Activated CD4-positive, alpha-beta T cell treated with anti-CD3 and anti-CD28 coated beads, Interleukin-2, amount 50 U/mL, for 24 hours (primary cell): ENCODE data around the gene CHRM1.

Experiments used
- DNase-seq, 2 donors: peaks; one replicate each; pipeline ENCODE4 v3.0.0-alpha.2; 2020; ENCODE audit warnings: low read depth in 1 of 2, low spot score in 1 of 2

Gene CHRM1

DNA sequence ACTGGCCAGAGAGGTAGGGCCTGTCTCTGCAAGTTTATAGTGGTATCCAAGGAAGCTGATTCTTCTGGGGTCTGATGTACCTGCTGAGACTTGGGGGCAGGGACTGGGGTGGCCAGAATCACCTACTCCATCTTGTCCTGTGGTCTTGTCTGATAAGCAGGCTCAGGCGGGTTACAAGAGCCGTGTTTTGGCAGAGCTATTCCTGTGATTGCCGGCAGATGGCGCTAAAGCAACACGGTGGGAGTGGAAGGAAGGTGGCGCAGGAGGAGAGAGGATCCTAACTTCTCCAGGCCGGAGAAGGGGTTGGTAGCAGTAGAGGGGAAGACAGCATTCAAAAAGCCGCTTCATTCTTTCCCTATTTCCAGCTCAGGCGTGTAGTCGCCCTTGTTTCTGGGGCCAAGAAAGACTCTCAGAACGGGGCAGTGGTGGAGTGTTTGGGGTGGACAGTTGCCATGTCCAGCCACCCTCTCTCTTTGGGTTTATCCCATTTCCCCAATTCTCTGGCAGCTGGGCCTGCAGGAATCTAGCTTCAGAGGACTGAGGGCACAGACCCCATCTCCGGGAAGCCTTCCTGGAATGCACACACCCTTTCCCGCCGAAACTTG lies 15.1 kb downstream of the CHRM1 start:
- peak; percentile 74 to 75 for DNase-seq

DNA sequence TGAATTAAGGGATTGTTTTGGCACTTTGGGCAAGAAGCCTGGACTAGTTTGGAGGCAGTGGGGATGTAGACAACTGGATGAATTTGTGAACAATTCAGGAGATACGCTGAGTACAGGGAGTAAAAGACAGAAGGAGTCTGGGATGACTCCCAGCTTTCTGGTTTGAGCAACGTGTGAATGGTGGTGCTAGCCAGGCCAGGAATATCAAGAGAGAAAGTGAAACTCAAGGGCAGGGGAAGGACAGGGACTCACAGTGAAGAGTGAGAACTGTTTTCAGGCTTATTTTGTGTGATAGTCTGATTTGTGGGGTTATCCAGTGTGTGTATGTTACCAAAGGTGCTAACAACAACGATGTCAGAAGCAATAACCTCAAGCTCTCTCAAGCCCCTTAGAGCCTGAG lies 15.9 kb downstream of the CHRM1 start:
- DNase-seq = no peak

DNA sequence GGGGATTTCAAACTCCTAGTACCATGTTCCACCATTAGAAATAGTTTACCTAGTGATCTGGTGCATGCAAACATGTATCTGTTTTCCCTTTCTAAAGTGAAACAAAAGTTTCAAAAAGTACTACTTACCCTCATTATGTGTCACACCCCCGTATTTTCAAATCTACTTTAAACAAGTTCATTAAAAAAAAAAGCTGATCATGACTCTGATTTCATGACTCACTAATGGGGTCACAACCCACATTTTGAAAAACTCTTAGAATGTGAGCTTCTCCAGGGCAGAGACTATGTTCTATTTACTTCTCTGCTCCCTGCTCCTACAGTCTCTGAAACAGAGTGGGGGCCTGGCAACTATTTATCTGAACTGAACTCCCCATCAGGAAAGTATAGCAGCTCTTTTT lies 18.2 kb downstream of the CHRM1 start:
- DNase-seq = no peak

DNA sequence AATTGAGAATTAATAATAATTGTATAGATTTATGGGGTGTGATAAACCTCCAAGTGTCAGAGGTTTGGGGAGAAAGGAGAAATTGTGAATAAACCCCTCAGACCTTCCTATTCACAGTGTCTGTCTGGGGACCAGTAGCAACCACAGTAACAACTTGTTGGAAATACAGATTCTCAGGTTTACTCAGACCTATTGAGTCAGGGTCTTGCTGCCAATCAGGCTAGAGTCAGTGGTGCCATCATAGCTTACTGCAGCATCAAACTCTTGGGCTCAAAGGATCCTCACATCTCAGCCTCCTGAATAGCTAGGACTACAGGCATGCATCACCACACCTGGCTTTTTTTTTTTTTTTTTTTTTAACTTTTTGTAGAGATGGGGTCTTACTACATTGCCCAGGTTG lies 23.1 kb downstream of the CHRM1 start:
- no peak for DNase-seq

DNA sequence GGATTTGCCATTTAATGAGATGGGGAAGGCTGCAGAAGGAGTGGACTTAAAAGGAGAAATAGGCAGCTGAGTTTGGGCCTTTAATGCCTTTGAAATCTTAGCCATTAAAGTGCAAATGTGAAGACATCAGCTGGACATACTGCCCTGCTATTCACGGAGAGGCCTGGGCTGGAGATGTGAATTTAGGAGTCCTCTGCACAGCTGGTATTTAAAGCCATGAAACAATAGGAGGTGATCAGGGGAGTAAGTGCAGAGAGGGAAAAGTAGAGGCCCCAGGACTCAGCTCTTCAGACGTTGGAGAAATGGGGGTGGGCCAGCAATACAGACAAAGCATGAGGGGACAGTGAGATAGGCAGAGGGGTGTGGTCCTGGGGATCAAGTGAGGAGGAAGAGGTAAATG lies 23.9 kb downstream of the CHRM1 start:
- no peak for DNase-seq

DNA sequence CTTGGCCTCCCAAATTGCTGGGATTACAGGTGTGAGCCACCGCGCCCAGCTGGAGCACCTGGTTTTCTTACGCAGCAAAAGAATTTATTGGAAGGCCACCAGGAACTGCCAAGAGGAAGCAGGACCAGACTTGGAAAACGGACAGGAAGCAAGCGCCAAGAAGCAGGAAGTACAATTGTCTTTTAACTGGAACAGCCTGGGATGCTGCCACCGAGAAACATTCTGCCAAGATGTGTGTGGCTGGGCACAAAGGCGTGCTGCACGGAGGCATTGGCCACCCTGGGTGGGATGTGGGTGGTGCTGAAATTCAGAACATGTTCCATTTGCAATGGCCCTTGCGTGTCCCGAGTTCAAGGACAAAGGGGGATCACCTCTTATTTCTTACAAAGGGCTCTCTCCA lies 25.1 kb downstream of the CHRM1 start:
- no peak for DNase-seq

DNA sequence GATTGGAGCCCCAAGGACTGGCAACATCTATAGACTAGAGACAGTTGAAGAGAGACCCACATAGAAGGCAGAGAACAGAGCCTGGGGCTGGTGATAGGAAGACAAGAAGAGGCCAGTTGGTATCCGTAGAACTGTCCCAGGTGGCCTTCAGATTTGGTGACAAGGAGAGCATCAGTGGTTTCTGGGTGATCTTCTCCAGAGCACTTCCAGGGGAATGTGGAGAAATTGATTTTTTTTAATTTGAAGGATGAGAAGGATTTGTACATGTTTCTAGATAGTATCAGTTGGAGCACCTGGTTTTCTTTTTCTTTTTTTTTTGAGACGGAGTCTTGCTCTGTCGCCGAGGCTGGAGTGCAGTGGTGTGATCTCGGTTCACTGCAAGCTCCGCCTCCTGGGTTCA lies 25.7 kb downstream of the CHRM1 start:
- no peak for DNase-seq

DNA sequence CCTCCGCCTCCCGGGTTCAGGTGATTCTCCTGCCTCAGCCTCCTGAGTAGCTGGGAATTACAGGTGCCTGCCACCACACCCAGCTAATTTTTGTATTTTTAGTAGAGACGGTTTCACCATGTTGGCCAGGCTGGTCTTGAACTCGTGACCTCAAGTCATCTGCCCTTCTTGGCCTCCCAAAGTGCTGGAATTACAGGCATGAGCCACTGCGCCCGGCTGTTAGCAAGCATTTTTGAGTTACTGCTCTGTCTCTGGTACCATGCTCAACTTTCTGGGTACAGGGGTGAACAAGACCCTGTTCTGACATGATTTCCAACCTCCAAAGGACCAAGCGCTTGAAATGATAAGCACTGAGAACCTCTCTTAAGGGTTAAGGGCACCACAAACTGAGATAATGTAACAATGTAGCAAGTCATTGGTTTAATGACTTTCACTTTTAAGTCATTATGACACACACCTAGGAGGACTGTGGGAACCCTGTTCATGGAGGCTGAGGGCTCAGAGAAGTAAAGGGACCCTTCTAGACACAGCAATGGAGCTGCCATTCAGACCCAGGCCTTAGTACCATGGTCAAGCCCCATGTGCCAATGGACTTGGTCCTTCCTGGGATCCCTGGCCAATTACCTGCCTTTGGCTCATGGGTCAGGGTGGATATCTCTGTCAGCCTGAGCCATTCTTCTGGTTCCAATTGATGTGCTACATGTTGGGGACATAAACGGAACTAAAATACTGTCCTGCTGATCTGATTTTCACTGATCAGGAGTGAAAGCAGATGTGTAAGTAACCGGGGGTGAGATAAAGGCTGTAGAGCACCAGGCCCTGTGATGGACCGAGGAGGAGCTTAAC lies 28.9 kb downstream of the CHRM1 start:
- no peak for DNase-seq

DNA sequence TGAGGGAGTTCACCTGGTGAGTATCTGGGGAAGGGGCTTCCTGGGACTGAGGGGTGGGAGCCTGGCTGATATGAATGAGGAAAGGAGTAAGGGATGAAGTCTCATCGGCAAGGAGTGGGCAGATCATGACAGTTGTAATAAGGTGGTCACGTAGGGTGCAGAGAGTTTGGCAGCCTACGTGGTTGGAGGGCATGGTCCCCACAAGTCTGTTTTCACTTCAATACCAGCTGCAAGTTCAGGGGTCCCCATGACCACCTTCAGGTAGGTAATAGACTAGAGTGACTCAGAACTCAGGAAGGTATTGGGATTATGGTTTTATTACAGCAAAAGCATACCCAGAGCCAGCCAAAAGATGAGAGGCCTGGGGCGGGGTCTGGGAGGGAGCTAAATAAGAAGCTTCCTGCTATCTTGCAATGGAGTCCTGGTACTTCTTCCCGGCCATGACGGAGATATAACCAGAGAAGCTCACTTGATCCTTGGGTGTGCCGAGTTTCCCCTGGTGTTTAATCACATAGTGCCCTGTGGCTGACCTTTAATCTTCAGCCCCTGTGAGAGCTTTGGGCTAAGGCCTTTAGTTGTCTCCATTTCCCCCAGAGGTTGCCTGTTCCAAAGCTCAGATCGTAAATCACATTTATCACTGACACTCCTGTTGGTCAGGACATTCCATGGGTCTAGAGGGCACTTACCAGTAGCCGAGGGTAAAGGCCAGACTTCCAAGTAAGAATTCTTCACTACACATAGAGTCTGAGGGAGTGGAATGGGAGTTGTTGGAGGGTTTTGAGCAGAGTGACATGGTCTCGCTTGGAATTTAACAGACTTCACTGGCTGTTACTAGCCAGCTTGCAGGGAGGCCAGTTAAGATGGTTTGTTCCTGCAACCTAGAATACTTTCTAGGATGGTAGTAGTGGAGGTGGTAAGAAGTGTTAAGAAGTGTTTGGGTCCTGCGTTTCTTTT lies 31.4 kb downstream of the CHRM1 start:
- no peak for DNase-seq

DNA sequence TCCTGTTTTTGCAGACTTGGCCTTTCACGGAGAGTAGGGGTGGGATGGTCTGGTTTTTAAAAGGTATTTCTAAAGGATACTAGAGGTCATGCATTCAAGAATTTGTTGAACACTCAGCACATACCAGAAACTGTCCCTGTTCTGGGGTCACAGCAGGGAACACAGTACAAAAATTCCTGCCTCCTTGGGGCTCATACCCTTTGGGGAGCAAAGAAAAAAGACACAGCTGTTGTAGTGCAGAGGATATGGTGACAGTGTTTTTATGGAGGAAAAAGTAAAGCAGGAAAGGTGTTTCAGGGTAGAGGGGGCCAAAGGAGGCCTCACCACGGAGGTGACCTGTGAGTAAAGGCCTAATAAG lies 32.1 kb downstream of the CHRM1 start:
- no peak for DNase-seq

DNA sequence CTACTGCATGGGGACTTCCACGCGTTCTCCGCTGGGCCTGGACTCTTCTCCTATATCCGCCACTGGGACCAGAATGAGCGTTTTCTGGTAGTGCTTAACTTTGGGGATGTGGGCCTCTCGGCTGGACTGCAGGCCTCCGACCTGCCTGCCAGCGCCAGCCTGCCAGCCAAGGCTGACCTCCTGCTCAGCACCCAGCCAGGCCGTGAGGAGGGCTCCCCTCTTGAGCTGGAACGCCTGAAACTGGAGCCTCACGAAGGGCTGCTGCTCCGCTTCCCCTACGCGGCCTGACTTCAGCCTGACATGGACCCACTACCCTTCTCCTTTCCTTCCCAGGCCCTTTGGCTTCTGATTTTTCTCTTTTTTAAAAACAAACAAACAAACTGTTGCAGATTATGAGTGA lies 32.8 kb downstream of the CHRM1 start:
- no peak for DNase-seq

DNA sequence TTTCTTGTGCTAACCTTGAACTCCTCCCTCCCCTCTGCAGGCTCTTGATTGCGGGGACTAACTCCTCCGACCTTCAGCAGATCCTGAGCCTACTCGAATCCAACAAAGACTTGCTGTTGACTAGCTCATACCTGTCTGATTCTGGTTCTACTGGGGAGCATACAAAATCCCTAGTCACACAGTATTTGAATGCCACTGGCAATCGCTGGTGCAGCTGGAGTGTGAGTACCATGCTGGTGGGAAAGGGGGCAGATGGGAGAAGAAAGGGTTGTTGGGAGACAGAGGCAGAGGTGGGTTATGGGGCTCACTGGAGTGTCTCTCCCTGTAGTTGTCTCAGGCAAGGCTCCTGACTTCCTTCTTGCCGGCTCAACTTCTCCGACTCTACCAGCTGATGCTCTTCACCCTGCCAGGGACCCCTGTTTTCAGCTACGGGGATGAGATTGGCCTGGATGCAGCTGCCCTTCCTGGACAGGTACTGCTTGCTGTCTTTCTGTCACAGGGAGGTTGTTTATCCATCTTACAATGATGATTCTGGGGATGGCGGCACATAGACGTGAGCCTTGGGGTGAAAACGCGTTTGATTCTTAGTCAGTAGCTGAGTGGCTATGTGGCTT lies 35.9 kb downstream of the CHRM1 start:
- DNase-seq = no peak

DNA sequence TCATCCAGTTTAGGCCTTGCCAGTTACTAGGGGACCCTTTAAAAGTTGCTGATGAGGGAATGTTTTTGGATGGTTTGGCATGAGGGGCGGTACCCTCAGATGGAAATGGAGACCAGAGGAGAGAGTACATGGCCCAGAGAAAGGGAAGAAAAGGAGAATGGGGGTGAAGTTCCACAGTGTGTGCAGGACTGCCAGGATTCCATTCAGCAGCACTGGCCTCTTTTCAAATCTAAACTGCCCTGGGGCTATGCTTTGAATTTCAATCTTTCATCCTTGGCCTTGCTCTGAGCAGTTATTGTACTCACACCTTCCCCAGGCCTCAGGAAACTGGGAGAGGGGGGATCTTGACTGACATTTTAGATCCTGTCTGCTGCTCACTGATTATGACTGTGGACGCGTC lies 37.5 kb downstream of the CHRM1 start:
- DNase-seq = no peak

DNA sequence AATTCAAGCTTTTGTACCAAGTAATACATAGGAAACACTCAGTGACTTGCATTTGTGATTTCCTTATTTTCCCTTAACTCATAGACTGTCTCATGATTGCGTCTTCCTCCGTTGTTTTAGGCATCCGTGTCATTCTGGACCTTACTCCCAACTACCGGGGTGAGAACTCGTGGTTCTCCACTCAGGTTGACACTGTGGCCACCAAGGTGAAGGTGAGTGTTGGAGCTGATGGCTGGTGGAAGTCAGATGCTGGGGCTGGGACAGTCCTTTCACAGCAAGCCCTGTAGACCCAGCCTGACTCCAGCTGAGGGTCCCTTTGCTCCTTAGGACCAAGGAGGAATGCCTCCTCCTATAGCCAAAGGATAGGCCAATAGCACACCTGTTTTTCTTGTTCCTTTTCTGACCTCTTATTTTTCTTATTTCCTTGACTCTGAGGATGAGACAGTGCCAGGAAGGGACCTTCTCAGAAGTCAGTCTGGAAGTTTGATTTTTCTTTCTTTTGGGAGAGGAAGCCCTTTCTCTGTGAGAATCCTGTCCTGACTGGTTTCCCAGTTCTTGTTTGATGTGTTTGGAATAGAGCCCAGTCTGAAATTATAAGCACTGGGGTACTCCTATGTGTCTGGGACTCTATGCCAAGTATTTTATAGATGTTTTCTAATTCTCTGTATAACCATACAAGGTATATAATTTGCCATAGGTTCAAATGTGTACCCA lies 38.2 kb downstream of the CHRM1 start:
- DNase-seq = no peak

DNA sequence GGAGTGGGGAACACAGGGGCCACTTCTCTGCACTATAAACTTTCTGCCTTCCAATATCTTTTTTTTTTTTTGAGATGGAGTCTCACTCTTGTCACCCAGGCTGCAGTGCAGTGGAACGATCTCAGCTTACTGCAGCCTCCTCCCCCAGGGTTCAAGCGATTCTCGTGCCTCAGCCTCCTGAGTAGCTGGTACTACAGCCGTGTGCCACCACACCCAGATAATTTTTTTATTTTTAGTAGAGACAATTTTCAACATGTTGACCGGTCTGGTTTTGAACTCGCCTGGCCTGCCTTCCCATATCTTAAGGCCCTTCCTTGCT lies 38.8 kb downstream of the CHRM1 start:
- DNase-seq = no peak

DNA sequence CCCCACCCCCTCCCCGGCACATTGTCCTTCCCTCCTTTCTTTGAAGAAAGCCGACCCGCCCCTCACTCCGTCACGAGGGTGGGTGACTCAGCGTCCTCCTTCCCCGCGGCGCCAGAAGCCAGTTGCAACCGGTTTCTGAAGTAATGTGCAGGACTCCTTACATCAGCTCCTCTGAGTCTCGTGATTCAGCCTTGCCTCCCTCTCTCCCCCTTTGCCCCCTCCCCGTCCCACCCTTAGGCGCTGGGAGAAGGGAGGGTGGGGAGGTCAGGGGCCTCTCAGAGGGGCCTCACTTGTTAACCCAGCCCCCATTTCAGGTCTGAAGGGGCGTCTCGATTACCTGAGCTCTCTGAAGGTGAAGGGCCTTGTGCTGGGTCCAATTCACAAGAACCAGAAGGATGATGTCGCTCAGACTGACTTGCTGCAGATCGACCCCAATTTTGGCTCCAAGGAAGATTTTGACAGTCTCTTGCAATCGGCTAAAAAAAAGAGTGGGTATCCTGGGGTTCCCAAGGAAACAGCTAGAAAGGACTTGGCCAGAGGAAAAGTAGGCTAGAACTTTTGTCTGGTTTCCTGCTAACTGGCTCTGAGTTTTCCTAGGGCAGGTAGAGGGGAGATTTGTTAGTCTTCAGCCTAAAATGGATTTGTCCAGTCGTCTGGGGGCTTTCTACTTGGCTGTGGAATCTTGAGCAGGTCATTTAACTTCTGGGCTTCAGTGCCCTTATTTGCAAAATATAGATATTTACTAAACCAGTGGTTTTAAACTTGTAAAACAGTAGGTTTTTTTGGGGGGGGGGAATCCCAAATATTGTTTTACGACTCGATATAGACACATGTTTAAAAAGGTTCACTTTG lies 39.4 kb downstream of the CHRM1 start:
- peak; percentile 89 to 94 for DNase-seq

DNA sequence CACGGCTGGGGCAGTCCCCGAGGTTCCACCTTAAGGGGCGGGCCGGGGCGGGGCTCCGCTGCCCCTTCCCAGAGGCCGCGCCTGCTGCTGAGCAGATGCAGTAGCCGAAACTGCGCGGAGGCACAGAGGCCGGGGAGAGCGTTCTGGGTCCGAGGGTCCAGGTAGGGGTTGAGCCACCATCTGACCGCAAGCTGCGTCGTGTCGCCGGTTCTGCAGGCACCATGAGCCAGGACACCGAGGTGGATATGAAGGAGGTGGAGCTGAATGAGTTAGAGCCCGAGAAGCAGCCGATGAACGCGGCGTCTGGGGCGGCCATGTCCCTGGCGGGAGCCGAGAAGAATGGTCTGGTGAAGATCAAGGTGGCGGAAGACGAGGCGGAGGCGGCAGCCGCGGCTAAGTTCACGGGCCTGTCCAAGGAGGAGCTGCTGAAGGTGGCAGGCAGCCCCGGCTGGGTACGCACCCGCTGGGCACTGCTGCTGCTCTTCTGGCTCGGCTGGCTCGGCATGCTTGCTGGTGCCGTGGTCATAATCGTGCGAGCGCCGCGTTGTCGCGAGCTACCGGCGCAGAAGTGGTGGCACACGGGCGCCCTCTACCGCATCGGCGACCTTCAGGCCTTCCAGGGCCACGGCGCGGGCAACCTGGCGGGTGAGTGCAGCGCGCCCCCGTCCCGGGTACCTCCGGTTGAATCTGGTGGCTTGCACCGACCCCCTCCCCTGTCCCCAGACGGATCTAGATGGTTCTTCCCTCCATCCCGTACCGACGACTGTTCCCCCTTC lies 40.2 kb downstream of the CHRM1 start, which contains the start of gene SLC3A2:
SLC3A2 (plus strand) TSS at position 94 of the 776 bp plus-strand sequence; CDS start at position 222, 128 bp downstream.
- DNase-seq = peak; percentile 77 to 78

DNA sequence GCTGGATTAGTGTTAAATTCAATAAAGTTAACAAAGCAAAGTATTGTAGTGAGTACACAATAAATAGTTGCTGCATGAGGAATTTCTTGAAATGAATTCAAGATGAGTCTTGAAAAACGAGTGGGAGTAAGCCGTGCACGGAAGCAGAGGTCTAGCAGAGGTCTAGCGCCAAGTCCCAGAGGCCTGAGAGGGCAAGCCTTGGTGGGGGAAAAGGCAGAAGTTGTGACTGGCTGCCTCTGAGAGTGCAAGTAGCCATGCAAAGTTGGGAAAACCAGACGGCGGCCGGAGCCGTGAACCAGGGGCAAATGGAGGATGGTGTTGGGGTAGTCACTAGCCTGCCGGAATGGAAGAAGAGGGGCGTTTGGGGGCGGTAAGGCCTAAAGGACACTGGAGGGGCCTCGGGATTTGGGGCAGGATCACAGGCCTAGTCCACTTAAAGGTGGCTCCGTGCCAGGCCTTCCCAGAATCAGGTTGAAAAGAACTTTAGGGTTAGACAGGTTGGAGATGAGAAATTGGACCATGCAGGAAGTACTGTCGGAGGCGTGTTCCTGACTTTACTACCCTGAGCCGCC lies 40.8 kb downstream of the CHRM1 start:
- peak in 1 of 2 donors; percentile 24 for DNase-seq
